Head of caudate nucleus (tissue), 42 donors: ENCODE measurements around the gene STT3B.

Experiments used
- DNase-seq, 42 donors: peaks; one replicate each; pipeline versions ENCODE4 v3.0.0 to v3.0.0-alpha.2; 2020 to 2021; ENCODE audit warnings: mixed read lengths in 7 of 42
- intact Hi-C: fragments of 100-400 bp; cut with DNase I; formaldehyde crosslinking; loops from one replicate; pipeline ENCODE4 v1.15.0; 2022

STT3B gene

GRCh38 chr3:31670722-31671121 is 138.0 kb downstream of the STT3B start:
- intact Hi-C loops = no loop called here
- no peak for DNase-seq

DNA sequence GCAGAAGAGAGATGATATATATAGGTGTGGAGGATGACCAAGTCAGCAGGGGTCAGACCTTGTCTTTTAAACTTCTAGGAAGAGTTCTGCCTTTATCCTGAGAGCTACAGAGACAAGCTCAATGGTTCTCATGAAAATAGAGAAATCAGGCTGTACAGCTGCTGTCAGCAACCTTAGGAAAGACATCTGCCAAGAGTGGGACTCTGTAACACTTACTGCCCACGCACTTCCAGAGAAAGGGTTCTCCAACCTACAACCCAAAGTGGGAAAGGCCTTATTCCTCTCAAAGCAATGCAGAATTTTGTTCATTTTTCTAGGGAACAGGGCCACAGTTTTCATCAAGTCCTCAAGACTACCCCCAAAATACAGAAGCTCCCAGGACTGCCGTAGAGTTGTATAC is 138.7 kb downstream of the STT3B start:
- intact Hi-C loops = no loop called here
- DNase-seq = no peak

GRCh38 chr3:31671976-31672375 is 139.3 kb downstream of the STT3B start:
- DNase-seq = no peak
- intact Hi-C loops = no loop called here

- intact Hi-C loops = no loop called here
- no peak for DNase-seq
Measured at GRCh38 chr3:31673950-31674349, 141.2 kb downstream of the STT3B start.

DNA sequence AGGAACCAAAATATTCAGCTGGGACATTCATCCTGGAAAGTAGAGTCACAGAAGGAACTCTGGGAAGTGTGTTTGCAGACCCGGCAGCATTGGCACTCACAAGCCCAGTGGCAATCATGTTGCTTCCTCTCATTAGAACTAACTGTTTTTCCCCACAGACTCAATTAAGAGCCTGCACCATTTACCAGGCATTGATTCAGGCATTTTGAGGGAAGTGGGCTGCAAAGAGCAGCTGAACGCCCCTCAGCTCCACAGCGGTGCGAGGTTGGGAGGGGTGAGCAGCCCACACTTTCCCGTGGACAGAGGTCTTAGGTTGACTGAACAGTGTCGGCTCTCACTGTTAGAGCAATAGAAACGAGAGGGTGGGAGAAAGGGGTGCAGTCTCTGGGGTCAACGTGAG is 143.8 kb downstream of the STT3B start:
- intact Hi-C loops = no loop called here
- no peak for DNase-seq

- no peak for DNase-seq
- intact Hi-C loops = no loop called here
Measured at GRCh38 chr3:31680072-31680870, 147.5 kb downstream of the STT3B start.
